Iris pigment epithelial cell (primary cell): Measurements from ENCODE around the gene CSF2RB.
"Not testable (repeated sequence)": the region's sequence is repeated elsewhere in the genome, so short reads cannot be mapped to it uniquely, and the experiment has no call there.

Source experiments
- DNase-seq: peaks from one replicate; pipeline ENCODE4 v3.0.0-alpha.2; 2011; ENCODE audit warnings: low read depth

The CSF2RB gene

GRCh38 chr22:36968249-36968964 lies 55.0 kb downstream of the CSF2RB start:
- DNase-seq: no peak

GRCh38 chr22:36971341-36972125 lies 58.1 kb downstream of the CSF2RB start:
- no peak for DNase-seq

GRCh38 chr22:36976606-36977005 lies 63.2 kb downstream of the CSF2RB start:
- DNase-seq: no peak

- peak; percentile 19 for DNase-seq
These were observed 64.0 kb downstream of the CSF2RB start for GRCh38 chr22:36977401-36977861.

GRCh38 chr22:36977947-36978660 lies 64.7 kb downstream of the CSF2RB start:
- DNase-seq: peak; percentile 74

- no peak for DNase-seq
These were observed 65.8 kb downstream of the CSF2RB start for GRCh38 chr22:36979016-36979910.

GRCh38 chr22:36981247-36981775 lies 67.9 kb downstream of the CSF2RB start:
- no peak for DNase-seq

GRCh38 chr22:36982136-36982535 lies 68.7 kb downstream of the CSF2RB start:
- DNase-seq: no peak

GRCh38 chr22:36985211-36985889 lies 71.9 kb downstream of the CSF2RB start:
- no peak for DNase-seq

- DNase-seq: no peak
These were observed 72.9 kb downstream of the CSF2RB start for GRCh38 chr22:36986242-36986821.

GRCh38 chr22:36988075-36988832 lies 74.8 kb downstream of the CSF2RB start:
- no peak for DNase-seq

- not testable (repeated sequence) for DNase-seq
These were observed 75.6 kb downstream of the CSF2RB start for GRCh38 chr22:36989012-36989411.
